NCI-H2029 treated with DMSO at 0.1 percent for 48 hours (cell line): ENCODE measurements around the gene SH2D4B.

Experiments used
- DNase-seq: peaks from one replicate; lab custom pipeline; 2025; lab: John Stamatoyannopoulos, UW

Gene SH2D4B

GRCh38 chr10:80537736-80538480 is at the start of gene SH2D4B:
Gene SH2D4B (plus strand): TSS chr10:80537902. CDS start chr10:80538332, 430 bp downstream.
- DNase-seq = no peak

- DNase-seq = no peak
Observed at GRCh38 chr10:80488539-80489066, 49.1 kb upstream of the SH2D4B start.

GRCh38 chr10:80489371-80490112 is 48.2 kb upstream of the SH2D4B start:
- DNase-seq = no peak

- DNase-seq = no peak
Observed at GRCh38 chr10:80491251-80492102, 46.2 kb upstream of the SH2D4B start.

GRCh38 chr10:80492848-80493521 is 44.7 kb upstream of the SH2D4B start:
- no peak for DNase-seq

- no peak for DNase-seq
Observed at GRCh38 chr10:80493522-80494051, 44.1 kb upstream of the SH2D4B start.

GRCh38 chr10:80496555-80497172 is 41.0 kb upstream of the SH2D4B start:
- no peak for DNase-seq

GRCh38 chr10:80497187-80498077 is 40.3 kb upstream of the SH2D4B start:
- no peak for DNase-seq

- no peak for DNase-seq
Observed at GRCh38 chr10:80498078-80498832, 39.4 kb upstream of the SH2D4B start.

GRCh38 chr10:80498833-80499741 is 38.6 kb upstream of the SH2D4B start:
- DNase-seq = no peak

GRCh38 chr10:80500572-80501380 is 36.9 kb upstream of the SH2D4B start:
- DNase-seq = no peak

GRCh38 chr10:80501381-80501912 is 36.3 kb upstream of the SH2D4B start:
- no peak for DNase-seq

- DNase-seq = no peak
Observed at GRCh38 chr10:80501913-80502521, 35.7 kb upstream of the SH2D4B start.

GRCh38 chr10:80502621-80503583 is 34.8 kb upstream of the SH2D4B start:
- DNase-seq = no peak

- no peak for DNase-seq
Observed at GRCh38 chr10:80503584-80504157, 34.0 kb upstream of the SH2D4B start.
